B cell (primary cell): ENCODE measurements around the gene TCEAL9. TPM values are rescaled to one million over a fixed set of nuclear protein-coding genes. Genes with fewer than 3 reads are reported as not detected.

Experiments used
- ATAC-seq: fragments of 200-7000 bp; cut with Tn5 transposase; one replicate; pipeline ENCODE4 v1.10.0; 2021; ENCODE audit warnings: low read depth, mild to moderate bottlenecking, moderate number of reproducible peaks, moderate library complexity
- CTCF ChIA-PET: fragments of 350-600 bp; sonication (Branson Sonifier 250); formaldehyde crosslinking; loops from one replicate; lab custom pipeline; 2021; ENCODE audit warnings: antibody characterized with exemption, inconsistent platforms; lab: Charles Lee
- POLR2A ChIA-PET: fragments of 350-600 bp; sonication (Branson Sonifier 250); formaldehyde crosslinking; loops from one replicate; lab custom pipeline; 2021; ENCODE audit warnings: antibody characterized with exemption; lab: Charles Lee
- DNase-seq: peaks from one replicate; pipeline ENCODE4 v3.0.0; 2013
- H2AFZ ChIP-seq: 2 replicates; pipeline ENCODE4 v1.6.1; 2012; ENCODE audit warnings: mild to moderate bottlenecking, low read depth, low read length; ENCODE audit not compliant: insufficient read depth, poor library complexity, severe bottlenecking
- H3K27ac ChIP-seq, 2 donors: 1 replicate in 1 of 2; 2 replicates in 1 of 2; pipeline ENCODE4 v1.5.1; 2012 to 2013; ENCODE audit warnings: low read length in 2 of 2, mild to moderate bottlenecking in 2 of 2, moderate library complexity in 1 of 2
- H3K27me3 ChIP-seq, 4 experiments: fragments of 200-600 bp in 1 of 4; sonication (generic) in 1 of 4; replicated peaks in 1 of 4; 1 replicate in 2 of 4; 2 replicates in 2 of 4; pipeline versions ENCODE4 v1.6.1 to v1.7.0; 2013 to 2016; ENCODE audit warnings: low read length in 3 of 4, mild to moderate bottlenecking in 2 of 4, mixed read lengths in 1 of 4, moderate library complexity in 1 of 4; ENCODE audit not compliant: insufficient read depth in 4 of 4, control insufficient read depth in 3 of 4; ENCODE audit errors: control extremely low read depth in 1 of 4
- H3K36me3 ChIP-seq, 2 experiments: replicated peaks in 1 of 2; 1 replicate in 1 of 2; 2 replicates in 1 of 2; pipeline versions ENCODE4 v1.6.1 to v1.7.1; 2013; ENCODE audit warnings: low read length in 1 of 2; ENCODE audit not compliant: insufficient read depth in 2 of 2, control insufficient read depth in 1 of 2; ENCODE audit errors: control extremely low read depth in 1 of 2, extremely low read depth in 1 of 2
- H3K4me1 ChIP-seq, 2 donors: fragments of 200-600 bp in 1 of 2; sonication (generic) in 1 of 2; 1 replicate in 1 of 2; 2 replicates in 1 of 2; pipeline versions ENCODE4 v1.5.1 to v1.6.1; 2013 to 2017; ENCODE audit warnings: low read length in 2 of 2; ENCODE audit not compliant: control insufficient read depth in 2 of 2, insufficient read depth in 2 of 2
- H3K4me2 ChIP-seq: replicated peaks from 2 replicates; pipeline ENCODE3; 2012; ENCODE audit warnings: mild to moderate bottlenecking, low read depth, low read length; ENCODE audit not compliant: poor library complexity, severe bottlenecking
- H3K4me3 ChIP-seq, 5 experiments: fragments of 200-600 bp in 1 of 5; sonication (generic) in 1 of 5; 1 replicate in 3 of 5; 2 replicates in 2 of 5; pipeline versions ENCODE4 v1.5.1 to v1.7.0; 2011 to 2016; ENCODE audit warnings: low read length in 4 of 5, mild to moderate bottlenecking in 4 of 5, low read depth in 2 of 5, control low read depth in 1 of 5, moderate library complexity in 1 of 5; ENCODE audit not compliant: insufficient read depth in 1 of 5; ENCODE audit errors: control extremely low read depth in 1 of 5, extremely low read depth in 1 of 5
- H3K79me2 ChIP-seq: fragments of 200-600 bp; sonication (generic); one replicate; pipeline ENCODE4 v1.6.0; 2016; ENCODE audit warnings: low read length; ENCODE audit not compliant: control insufficient read depth, insufficient read depth
- H3K9ac ChIP-seq: fragments of 200-600 bp; sonication (generic); 2 replicates; pipeline ENCODE4 v1.6.1; 2017; ENCODE audit warnings: mild to moderate bottlenecking, low read length, moderate library complexity
- H3K9me3 ChIP-seq, 3 donors: one replicate each; pipeline versions ENCODE4 v1.6.1 to v1.7.1; 2013; ENCODE audit warnings: low read length in 2 of 3; ENCODE audit not compliant: control insufficient read depth in 2 of 3, insufficient read depth in 1 of 3; ENCODE audit errors: control extremely low read depth in 1 of 3
- H4K20me1 ChIP-seq: 2 replicates; pipeline ENCODE4 v1.6.0; 2012; ENCODE audit warnings: mild to moderate bottlenecking, low read length; ENCODE audit not compliant: insufficient read depth, control insufficient read depth, poor library complexity, severe bottlenecking
- H3K27ac Mint-ChIP-seq: one replicate; pipeline ENCODE4 v1.8.0; 2021; ENCODE audit warnings: mixed read lengths
- H3K27me3 Mint-ChIP-seq: one replicate; pipeline ENCODE4 v1.8.0; 2021; ENCODE audit warnings: mixed read lengths
- H3K4me1 Mint-ChIP-seq: one replicate; pipeline ENCODE4 v1.8.0; 2021; ENCODE audit warnings: mixed read lengths
- H3K4me3 Mint-ChIP-seq: one replicate; pipeline ENCODE4 v1.8.0; 2021; ENCODE audit warnings: mixed read lengths
- H3K9me3 Mint-ChIP-seq: one replicate; pipeline ENCODE4 v1.8.0; 2022; ENCODE audit warnings: mixed read lengths; ENCODE audit not compliant: insufficient read depth
- CTCF ChIP-seq: fragments of 200-600 bp; IDR thresholded peaks from one replicate; pipeline ENCODE4 v1.8.0; 2022; ENCODE audit warnings: antibody characterized with exemption, mild to moderate bottlenecking
- EZH2 ChIP-seq: IDR thresholded peaks from 2 replicates; pipeline ENCODE4 v1.6.1; 2012; ENCODE audit warnings: borderline replicate concordance, low read depth, mild to moderate bottlenecking, moderate library complexity, low read length; ENCODE audit not compliant: insufficient read depth, poor library complexity, severe bottlenecking
- WGBS: methylation state at CpG from one replicate; pipeline ENCODE4 v1.1.5; 2013; ENCODE audit warnings: missing lambda C conversion rate; ENCODE audit not compliant: insufficient coverage; 5-methylcytosine and 5-hydroxymethylcytosine counted together
- intact Hi-C: fragments of 100-400 bp; cut with micrococcal nuclease; formaldehyde crosslinking; loops from one replicate; pipeline ENCODE4 v1.10.0; 2022
- polyA plus RNA-seq: library from polyadenylated mRNA; depleted of rRNA; stranded (reverse); fragments of >200 nt; gene quantifications from 2 replicates; pipeline ENCODE4 v1.2.3, GENCODE V29; 2012
- total RNA-seq, 2 donors: library from RNA; stranded (reverse); fragments of 120-200 nt in 1 of 2; gene quantifications; 1 replicate in 1 of 2; 2 replicates in 1 of 2; pipeline versions ENCODE4 v1.2.3 to v1.2.4, GENCODE V29; 2013 to 2022

The TCEAL9 gene
- total and polyA plus RNA-seq, 2 donors (not counting 1 experiment from before 2014, with no cell fraction given), result 0.34 to 0.42 TPM

GRCh38 chrX:103329991-103330390 is 26.3 kb upstream of the TCEAL9 start, which contains the start of gene TCEAL7:
TSS of gene TCEAL7 (plus strand) at chrX:103330239. CDS start at chrX:103331404, 1,165 bp downstream.
- no peak within 1 kb of the TSS for H3K9ac ChIP-seq
- no peaks in the 10 kb centered on the region for H3K36me3 ChIP-seq
- Mint-ChIP-seq H3K27me3 (peaks cover 22% of the 10 kb centered on the region), H3K27ac (no peak within 1 kb of the TSS), H3K9me3 (no peaks in the 10 kb centered on the region), H3K4me3 (no peak within 1 kb of the TSS), H3K4me1 (no peaks in the 10 kb centered on the region)
- H3K4me1 ChIP-seq, result no peaks in the 10 kb centered on the region
- ATAC-seq, result no peak
- no peak for TF ChIP-seq CTCF
- TF ChIP-seq EZH2, result no peak
- intact Hi-C loops, result no loop called here
- no peak within 1 kb of the TSS for H3K27ac ChIP-seq
- POLR2A ChIA-PET, result no interaction called here
- H3K4me3 ChIP-seq, result no peak within 1 kb of the TSS
- peak within 1 kb of the TSS; percentile 21 for H2AFZ ChIP-seq
- 71% methylated on average over 5 of the region's 11 CpGs for WGBS
- CTCF ChIA-PET, result interaction anchor here (1.0 kb wide), 1 partner anchor 13 kb away, joined by 3 read pairs; no protein-coding TSS in a partner anchor
- H3K79me2 ChIP-seq, result no peaks in the 10 kb centered on the region
- no peaks in the 10 kb centered on the region for H4K20me1 ChIP-seq
- no peak for DNase-seq
- H3K27me3 ChIP-seq, result peaks cover 0 to 4% (median 0%) of the 10 kb centered on the region in 4 experiments
- H3K4me2 ChIP-seq, result no peak within 1 kb of the TSS
- no peaks in the 10 kb centered on the region for H3K9me3 ChIP-seq

DNA sequence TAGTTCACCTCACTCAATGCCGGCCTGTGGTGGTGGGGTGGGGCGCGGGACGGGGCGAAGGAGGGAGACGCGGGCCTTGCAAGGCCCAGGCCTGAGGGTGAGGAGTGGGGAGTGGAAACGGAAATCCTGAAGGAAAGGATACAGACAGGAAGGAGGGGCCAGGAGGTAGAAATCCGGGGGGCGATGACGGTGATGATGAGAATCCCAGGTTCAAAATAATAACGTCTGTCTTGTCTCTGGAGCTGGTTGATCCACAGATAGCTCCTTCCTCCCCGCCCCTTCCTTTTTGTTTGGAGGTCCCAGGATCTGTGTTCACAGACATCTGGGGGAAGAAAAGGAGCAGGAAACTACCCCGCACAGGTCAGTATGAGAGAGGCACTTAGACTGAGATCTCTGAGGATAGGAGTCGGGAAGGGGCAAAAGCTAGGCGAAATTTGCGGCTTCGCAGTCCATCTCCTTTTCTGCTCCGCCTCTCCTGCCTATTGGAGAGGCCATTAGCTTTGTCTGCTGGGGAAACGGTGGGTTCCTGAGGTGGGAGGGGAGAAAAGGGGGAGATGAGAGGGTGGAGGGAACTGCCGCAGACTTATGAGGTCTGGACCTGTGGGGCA is 25.5 kb upstream of the TCEAL9 start:
- TF ChIP-seq EZH2 (no peak), CTCF (no peak)
- 36% methylated on average over 6 of the region's 21 CpGs for WGBS
- intact Hi-C loops, result no loop called here
- ChIA-PET CTCF (interaction anchor here (1.0 kb wide), 1 partner anchor 13 kb away, joined by 3 read pairs; no protein-coding TSS in a partner anchor), POLR2A (no interaction called here)
- H3K4me1 ChIP-seq, result no peaks in the 10 kb centered on the region
- ATAC-seq (no peak), DNase-seq (no peak)
- no peaks in the 10 kb centered on the region for H4K20me1 ChIP-seq
- no peak overlapping the region for H3K4me3 Mint-ChIP-seq
- no peaks in the 10 kb centered on the region for H3K9me3 ChIP-seq
- H3K9ac ChIP-seq, result no peak overlapping the region
- H3K36me3 ChIP-seq, result no peaks in the 10 kb centered on the region
- peaks cover 22% of the 10 kb centered on the region for H3K27me3 Mint-ChIP-seq
- peaks cover 0 to 4% (median 0%) of the 10 kb centered on the region in 4 experiments for H3K27me3 ChIP-seq
- no peak overlapping the region for H3K27ac Mint-ChIP-seq
- no peak overlapping the region for H3K4me3 ChIP-seq
- H3K27ac ChIP-seq, result no peak overlapping the region
- H3K79me2 ChIP-seq, result no peaks in the 10 kb centered on the region
- peak overlapping the region; percentile 21 for H2AFZ ChIP-seq
- H3K9me3 Mint-ChIP-seq, result no peaks in the 10 kb centered on the region
- no peaks in the 10 kb centered on the region for H3K4me1 Mint-ChIP-seq
- no peak overlapping the region for H3K4me2 ChIP-seq
